HCT116 (cell line): Measurements from ENCODE around the gene TMUB1. TPM values are rescaled to one million over a fixed set of nuclear protein-coding genes. Genes with fewer than 3 reads are reported as not detected.

Experiments used
- ATAC-seq: fragments of 200-7000 bp; cut with Tn5 transposase; 2 replicates; pipeline ENCODE4 v1.9.1; 2020; ENCODE audit warnings: mild to moderate bottlenecking, moderate library complexity
- BruUV-seq: library from RNA; stranded (reverse); fragments of 400-500 nt; replicated peaks from 2 replicates; lab custom pipeline; 2021; lab: Mats Ljungman, UMichigan
- CTCF ChIA-PET: fragments of 300-600 bp; sonication (Branson Sonifier 250); formaldehyde crosslinking; loops from one replicate; lab custom pipeline; 2021; ENCODE audit warnings: antibody characterized with exemption; lab: Charles Lee
- POLR2A ChIA-PET: fragments of 300-600, 350-600 bp; sonication (Branson Sonifier 250); formaldehyde crosslinking; loops from one replicate; lab custom pipeline; 2021; ENCODE audit warnings: antibody characterized with exemption; lab: Charles Lee
- RAD21 ChIA-PET, 2 experiments: fragments of 300-600 bp; sonication (Branson Sonifier 250); formaldehyde crosslinking; loops; one replicate each; lab custom pipeline; 2023; ENCODE audit warnings: low total read pairs in 2 of 2; ENCODE audit not compliant: uncharacterized antibody in 2 of 2, unreplicated experiment in 2 of 2, low non-redundant PET in 1 of 2; lab: Charles Lee
- DNase-seq: peaks from one replicate; pipeline ENCODE4 v3.0.0-alpha.2; 2010; ENCODE audit warnings: low read depth, low spot score
- H2AFZ ChIP-seq: fragments of 200-600 bp; shearing (Covaris generic), sonication (generic); 2 replicates; pipeline ENCODE4 v1.6.1; 2017; ENCODE audit warnings: low read depth, mixed run types, mixed read lengths, antibody characterized with exemption, low read length; ENCODE audit not compliant: poor library complexity, severe bottlenecking
- H3K27ac ChIP-seq: 2 replicates; pipeline ENCODE4 v1.5.1; 2012; ENCODE audit warnings: low read depth, low read length
- H3K27me3 ChIP-seq: fragments of 200-600 bp; sonication (generic); 2 replicates; pipeline ENCODE4 v1.6.1; 2016; ENCODE audit warnings: mixed run types, low read length, mixed read lengths; ENCODE audit not compliant: insufficient read depth
- H3K36me3 ChIP-seq, 2 experiments: fragments of 200-500 bp in 1 of 2; fragments of 200-600 bp in 1 of 2; sonication (Bioruptor generic) in 1 of 2; sonication (generic) in 1 of 2; 2 replicates each; pipeline versions ENCODE4 v1.5.1 to v1.6.1; 2014 to 2016; ENCODE audit warnings: low read length in 2 of 2, inconsistent platforms in 1 of 2, mixed read lengths in 1 of 2, mixed run types in 1 of 2; ENCODE audit not compliant: insufficient read depth in 2 of 2, control insufficient read depth in 1 of 2
- H3K4me1 ChIP-seq, 2 experiments: fragments of 200-600 bp in 1 of 2; sonication (generic) in 1 of 2; 2 replicates each; pipeline versions ENCODE4 v1.5.1 to v1.6.1; 2012 to 2017; ENCODE audit warnings: low read length in 2 of 2, inconsistent platforms in 1 of 2, mild to moderate bottlenecking in 1 of 2, mixed read lengths in 1 of 2, mixed run types in 1 of 2, moderate library complexity in 1 of 2; ENCODE audit not compliant: insufficient read depth in 2 of 2, control insufficient read depth in 1 of 2
- H3K4me2 ChIP-seq: fragments of 200-600 bp; sonication (generic); 2 replicates; pipeline ENCODE4 v1.6.1; 2017; ENCODE audit warnings: mixed run types, low read length, mixed read lengths
- H3K4me3 ChIP-seq, 2 experiments: fragments of 200-600 bp in 1 of 2; sonication (generic) in 1 of 2; replicated peaks in 1 of 2; 2 replicates each; pipeline ENCODE4 v1.5.1; 2011 to 2016; ENCODE audit warnings: low read length in 2 of 2, control low read depth in 1 of 2, low read depth in 1 of 2, mild to moderate bottlenecking in 1 of 2, mixed read lengths in 1 of 2, mixed run types in 1 of 2
- H3K79me2 ChIP-seq: fragments of 200-600 bp; sonication (generic); 2 replicates; pipeline ENCODE4 v1.6.1; 2017; ENCODE audit warnings: mild to moderate bottlenecking, mixed run types, low read length, moderate library complexity, mixed read lengths; ENCODE audit not compliant: insufficient read depth
- H3K9ac ChIP-seq: fragments of 200-600 bp; sonication (generic); 2 replicates; pipeline ENCODE4 v1.6.1; 2016; ENCODE audit warnings: low read length, mixed read lengths
- H3K9me2 ChIP-seq: fragments of 200-600 bp; sonication (generic), shearing (Covaris generic); 2 replicates; pipeline ENCODE4 v1.6.1; 2017; ENCODE audit warnings: mixed run types, mild to moderate bottlenecking, moderate library complexity; ENCODE audit not compliant: insufficient read depth
- H3K9me3 ChIP-seq, 2 experiments: fragments of 200-500 bp in 1 of 2; fragments of 200-600 bp in 1 of 2; sonication (Bioruptor generic) in 1 of 2; sonication (generic) in 1 of 2; 2 replicates each; pipeline ENCODE4 v1.6.1; 2014 to 2017; ENCODE audit warnings: low read length in 2 of 2, mixed read lengths in 2 of 2, inconsistent platforms in 1 of 2, low read depth in 1 of 2, mild to moderate bottlenecking in 1 of 2, mixed run types in 1 of 2, moderate library complexity in 1 of 2; ENCODE audit not compliant: control insufficient read depth in 1 of 2, insufficient read depth in 1 of 2
- H4K20me1 ChIP-seq: fragments of 200-600 bp; sonication (generic), shearing (Covaris generic); 2 replicates; pipeline ENCODE4 v1.6.1; 2017; ENCODE audit warnings: mixed run types, mild to moderate bottlenecking, moderate library complexity; ENCODE audit not compliant: insufficient read depth
- CBX3 ChIP-seq: IDR thresholded peaks from 2 replicates; pipeline ENCODE4 v1.6.1; 2012; ENCODE audit warnings: low read depth
- CEBPB ChIP-seq: IDR thresholded peaks from 2 replicates; pipeline ENCODE4 v1.6.1; 2012; ENCODE audit warnings: low read depth
- EGR1 ChIP-seq: IDR thresholded peaks from 2 replicates; pipeline ENCODE4 v1.6.1; 2012; ENCODE audit warnings: low read depth
- ELF1 ChIP-seq: IDR thresholded peaks from 2 replicates; pipeline ENCODE4 v1.6.1; 2012; ENCODE audit warnings: low read depth, borderline replicate concordance
- EZH2phosphoT487 ChIP-seq: fragments of 200-600 bp; IDR thresholded peaks from 2 replicates; pipeline ENCODE4 v1.6.1; 2018; ENCODE audit warnings: antibody characterized with exemption, borderline replicate concordance
- FOSL1 ChIP-seq: IDR thresholded peaks from 2 replicates; pipeline ENCODE4 v1.6.1; 2012; ENCODE audit warnings: low read depth
- POLR2A ChIP-seq: IDR thresholded peaks from 2 replicates; pipeline ENCODE4 v1.7.0; 2011; ENCODE audit warnings: borderline replicate concordance; ENCODE audit not compliant: insufficient read depth, insufficient read length; ENCODE audit errors: extremely low read depth
- RAD21 ChIP-seq: IDR thresholded peaks from 2 replicates; pipeline ENCODE4 v1.6.1; 2012; ENCODE audit warnings: low read depth, mild to moderate bottlenecking
- SIN3A ChIP-seq: IDR thresholded peaks from 2 replicates; pipeline ENCODE4 v1.6.1; 2012; ENCODE audit warnings: low read depth
- TCF7L2 ChIP-seq: IDR thresholded peaks from 2 replicates; pipeline ENCODE4 v1.7.0; 2011; ENCODE audit warnings: borderline replicate concordance, inconsistent platforms; ENCODE audit not compliant: insufficient read depth, insufficient read length; ENCODE audit errors: extremely low read depth
- YY1 ChIP-seq: IDR thresholded peaks from 2 replicates; pipeline ENCODE4 v1.6.1; 2011; ENCODE audit warnings: low read length, low read depth, moderate library complexity, mild to moderate bottlenecking; ENCODE audit not compliant: insufficient replicate concordance; ENCODE audit errors: extremely low read depth
- ZFX ChIP-seq: fragments of 450-650 bp; IDR thresholded peaks from 2 replicates; pipeline ENCODE4 v1.6.1; 2017
- ZNF274 ChIP-seq: fragments of 200-500 bp; sonication (Bioruptor generic); IDR thresholded peaks from 2 replicates; pipeline ENCODE4 v1.6.1; 2014; ENCODE audit warnings: mild to moderate bottlenecking, low read depth, low read length, inconsistent platforms
- intact Hi-C: fragments of 100-400 bp; cut with micrococcal nuclease; formaldehyde crosslinking; loops from 2 replicates; pipeline ENCODE4 v1.10.0; 2022
- total RNA-seq: library from RNA; stranded (reverse); gene quantifications from one replicate; pipeline ENCODE4 v1.2.1, GENCODE V29; 2021; ENCODE audit not compliant: unreplicated experiment
- TF ChIP-seq, protein P1 (sequence below): IDR thresholded peaks from 2 replicates; pipeline ENCODE4 v1.6.1; 2011; ENCODE audit warnings: mild to moderate bottlenecking, low read length, moderate library complexity; ENCODE audit not compliant: insufficient replicate concordance; ENCODE audit errors: extremely low read depth
- TF ChIP-seq, protein P2 (sequence below): IDR thresholded peaks from 2 replicates; pipeline ENCODE4 v1.6.1; 2012; ENCODE audit warnings: low read depth
- TF ChIP-seq, protein P3 (sequence below): IDR thresholded peaks from 2 replicates; pipeline ENCODE4 v1.6.1; 2012
- TF ChIP-seq, protein P4 (sequence below): IDR thresholded peaks from 2 replicates; pipeline ENCODE4 v1.6.1; 2012

TMUB1 gene
- total RNA-seq, 1 experiment from 2014 or later, result 75.8 TPM

DNA sequence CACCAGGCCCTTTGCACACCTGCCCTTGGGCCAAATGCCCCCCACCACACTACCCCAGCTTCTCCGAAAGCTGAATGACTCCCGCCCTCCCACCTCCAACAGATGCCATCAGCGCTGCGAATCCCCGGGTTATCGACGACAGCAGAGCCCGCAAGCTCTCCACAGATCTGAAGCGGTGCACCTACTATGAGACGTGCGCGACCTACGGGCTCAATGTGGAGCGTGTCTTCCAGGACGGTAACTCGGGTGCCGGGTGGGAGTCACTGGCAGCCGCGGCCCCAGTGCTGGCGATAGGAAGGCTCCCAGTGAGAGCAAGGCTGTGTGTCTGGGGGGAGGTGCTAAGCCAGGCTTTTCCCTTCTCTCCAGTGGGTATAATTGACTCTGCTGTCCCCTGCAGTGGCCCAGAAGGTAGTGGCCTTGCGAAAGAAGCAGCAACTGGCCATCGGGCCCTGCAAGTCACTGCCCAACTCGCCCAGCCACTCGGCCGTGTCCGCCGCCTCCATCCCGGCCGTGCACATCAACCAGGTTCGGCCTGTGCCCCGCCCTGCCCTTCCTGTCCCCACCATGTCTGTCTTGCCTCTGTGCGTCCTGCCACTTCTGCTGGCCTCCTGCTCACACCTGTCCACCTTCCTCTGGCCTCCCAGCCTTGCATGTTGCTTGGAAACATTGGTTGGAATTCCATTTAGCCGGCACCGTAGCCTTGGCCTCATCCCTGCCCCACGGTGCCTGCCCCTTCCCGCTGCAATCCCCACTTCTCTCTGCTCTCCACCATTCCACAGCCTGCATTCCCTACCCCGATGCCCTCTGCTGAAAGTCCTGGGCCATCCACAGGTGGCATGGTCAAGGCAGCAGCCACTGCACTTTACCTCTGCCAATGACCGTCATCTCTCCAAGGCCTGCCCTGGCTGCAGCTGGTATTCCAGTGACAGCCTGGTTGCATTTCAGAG is 35.1 kb upstream of the TMUB1 start:
- H3K4me3 ChIP-seq, result no peak overlapping the region
- DNase-seq (no peak), ATAC-seq (no peak)
- ChIA-PET POLR2A (interaction anchor here (0.5 kb wide), 1 partner anchor 22 kb away, joined by 4 read pairs; no protein-coding TSS in a partner anchor), RAD21 (no interaction called here), CTCF (interaction anchor here (1.3 kb wide), 1 partner anchor 90 kb away, joined by 3 read pairs; the partner anchor contains the start of gene ABCB8)
- H3K27ac ChIP-seq, result no peak overlapping the region
- no peaks in the 10 kb centered on the region for H3K27me3 ChIP-seq
- intact Hi-C loops, result no loop called here
- no TSS peak for BruUV-seq
- H3K9ac ChIP-seq, result no peak overlapping the region
- no peak overlapping the region for H3K4me2 ChIP-seq
- H3K9me3 ChIP-seq, result no peaks in the 10 kb centered on the region
- H3K36me3 ChIP-seq, result peaks cover 4 to 24% of the 10 kb centered on the region in 2 experiments; a peak in 3 of 4 replicates
- no peaks in the 10 kb centered on the region for H3K9me2 ChIP-seq
- no peaks in the 10 kb centered on the region for H4K20me1 ChIP-seq
- H2AFZ ChIP-seq, result no peak overlapping the region
- H3K4me1 ChIP-seq, result peaks cover 14 to 29% of the 10 kb centered on the region in 2 experiments
- peaks cover 40% of the 10 kb centered on the region for H3K79me2 ChIP-seq
- no peak for TF ChIP-seq EGR1
- TF ChIP-seq EZH2phosphoT487, result no peak
- TF ChIP-seq SIN3A, result no peak
- TF ChIP-seq, protein P1, sequence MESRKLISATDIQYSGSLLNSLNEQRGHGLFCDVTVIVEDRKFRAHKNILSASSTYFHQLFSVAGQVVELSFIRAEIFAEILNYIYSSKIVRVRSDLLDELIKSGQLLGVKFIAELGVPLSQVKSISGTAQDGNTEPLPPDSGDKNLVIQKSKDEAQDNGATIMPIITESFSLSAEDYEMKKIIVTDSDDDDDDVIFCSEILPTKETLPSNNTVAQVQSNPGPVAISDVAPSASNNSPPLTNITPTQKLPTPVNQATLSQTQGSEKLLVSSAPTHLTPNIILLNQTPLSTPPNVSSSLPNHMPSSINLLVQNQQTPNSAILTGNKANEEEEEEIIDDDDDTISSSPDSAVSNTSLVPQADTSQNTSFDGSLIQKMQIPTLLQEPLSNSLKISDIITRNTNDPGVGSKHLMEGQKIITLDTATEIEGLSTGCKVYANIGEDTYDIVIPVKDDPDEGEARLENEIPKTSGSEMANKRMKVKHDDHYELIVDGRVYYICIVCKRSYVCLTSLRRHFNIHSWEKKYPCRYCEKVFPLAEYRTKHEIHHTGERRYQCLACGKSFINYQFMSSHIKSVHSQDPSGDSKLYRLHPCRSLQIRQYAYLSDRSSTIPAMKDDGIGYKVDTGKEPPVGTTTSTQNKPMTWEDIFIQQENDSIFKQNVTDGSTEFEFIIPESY, result no peak
- TF ChIP-seq RAD21, result no peak
- TF ChIP-seq, protein P2, sequence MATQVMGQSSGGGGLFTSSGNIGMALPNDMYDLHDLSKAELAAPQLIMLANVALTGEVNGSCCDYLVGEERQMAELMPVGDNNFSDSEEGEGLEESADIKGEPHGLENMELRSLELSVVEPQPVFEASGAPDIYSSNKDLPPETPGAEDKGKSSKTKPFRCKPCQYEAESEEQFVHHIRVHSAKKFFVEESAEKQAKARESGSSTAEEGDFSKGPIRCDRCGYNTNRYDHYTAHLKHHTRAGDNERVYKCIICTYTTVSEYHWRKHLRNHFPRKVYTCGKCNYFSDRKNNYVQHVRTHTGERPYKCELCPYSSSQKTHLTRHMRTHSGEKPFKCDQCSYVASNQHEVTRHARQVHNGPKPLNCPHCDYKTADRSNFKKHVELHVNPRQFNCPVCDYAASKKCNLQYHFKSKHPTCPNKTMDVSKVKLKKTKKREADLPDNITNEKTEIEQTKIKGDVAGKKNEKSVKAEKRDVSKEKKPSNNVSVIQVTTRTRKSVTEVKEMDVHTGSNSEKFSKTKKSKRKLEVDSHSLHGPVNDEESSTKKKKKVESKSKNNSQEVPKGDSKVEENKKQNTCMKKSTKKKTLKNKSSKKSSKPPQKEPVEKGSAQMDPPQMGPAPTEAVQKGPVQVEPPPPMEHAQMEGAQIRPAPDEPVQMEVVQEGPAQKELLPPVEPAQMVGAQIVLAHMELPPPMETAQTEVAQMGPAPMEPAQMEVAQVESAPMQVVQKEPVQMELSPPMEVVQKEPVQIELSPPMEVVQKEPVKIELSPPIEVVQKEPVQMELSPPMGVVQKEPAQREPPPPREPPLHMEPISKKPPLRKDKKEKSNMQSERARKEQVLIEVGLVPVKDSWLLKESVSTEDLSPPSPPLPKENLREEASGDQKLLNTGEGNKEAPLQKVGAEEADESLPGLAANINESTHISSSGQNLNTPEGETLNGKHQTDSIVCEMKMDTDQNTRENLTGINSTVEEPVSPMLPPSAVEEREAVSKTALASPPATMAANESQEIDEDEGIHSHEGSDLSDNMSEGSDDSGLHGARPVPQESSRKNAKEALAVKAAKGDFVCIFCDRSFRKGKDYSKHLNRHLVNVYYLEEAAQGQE, result no peak
- TF ChIP-seq, protein P3, sequence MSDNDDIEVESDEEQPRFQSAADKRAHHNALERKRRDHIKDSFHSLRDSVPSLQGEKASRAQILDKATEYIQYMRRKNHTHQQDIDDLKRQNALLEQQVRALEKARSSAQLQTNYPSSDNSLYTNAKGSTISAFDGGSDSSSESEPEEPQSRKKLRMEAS, result no peak
- TF ChIP-seq, protein P4, sequence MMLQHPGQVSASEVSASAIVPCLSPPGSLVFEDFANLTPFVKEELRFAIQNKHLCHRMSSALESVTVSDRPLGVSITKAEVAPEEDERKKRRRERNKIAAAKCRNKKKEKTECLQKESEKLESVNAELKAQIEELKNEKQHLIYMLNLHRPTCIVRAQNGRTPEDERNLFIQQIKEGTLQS, result no peak
- TF ChIP-seq CEBPB, result no peak
- TF ChIP-seq YY1, result no peak
- TF ChIP-seq FOSL1, result no peak
- no peak for TF ChIP-seq CBX3
- no peak for TF ChIP-seq ZFX
- TF ChIP-seq ZNF274, result no peak
- TF ChIP-seq POLR2A, result no peak
- no peak for TF ChIP-seq ELF1
- TF ChIP-seq TCF7L2, result no peak
